Testis (tissue), 3 donors: ENCODE results near the gene CIB1. TPM values are rescaled to one million over a fixed set of nuclear protein-coding genes. Genes with fewer than 3 reads are reported as not detected.
"Not testable (repeated sequence)": the region's sequence is repeated elsewhere in the genome, so short reads cannot be mapped to it uniquely, and the experiment has no call there.

ENCODE experiments used
- DNase-seq: peaks from one replicate; pipeline ENCODE4 v3.0.0-alpha.2; 2019
- H3K27ac ChIP-seq, 2 donors: fragments of 200-600 bp; sonication (generic); one replicate each; pipeline ENCODE4 v1.5.1; 2019
- H3K27me3 ChIP-seq: fragments of 200-600 bp; sonication (generic); one replicate; pipeline ENCODE4 v1.5.1; 2019
- H3K36me3 ChIP-seq: fragments of 200-600 bp; sonication (generic); one replicate; pipeline ENCODE4 v1.5.1; 2017; ENCODE audit warnings: low read depth; ENCODE audit errors: missing control alignments
- H3K4me1 ChIP-seq: fragments of 200-600 bp; sonication (generic); one replicate; pipeline ENCODE4 v1.5.1; 2019
- H3K4me3 ChIP-seq, 2 donors: fragments of 200-600 bp; sonication (generic); one replicate each; pipeline ENCODE4 v1.5.1; 2017 to 2019
- H3K9me3 ChIP-seq: fragments of 200-600 bp; sonication (generic); one replicate; pipeline ENCODE4 v1.5.1; 2017
- CTCF ChIP-seq, 3 experiments: fragments of 450-650 bp in 2 of 3; fragments of 200-600 bp in 1 of 3; sonication (generic) in 1 of 3; IDR thresholded peaks; one replicate each; pipeline ENCODE4 v1.5.1; 2016 to 2019; ENCODE audit warnings: antibody characterized with exemption in 3 of 3, mild to moderate bottlenecking in 2 of 3, moderate library complexity in 1 of 3
- POLR2A ChIP-seq: fragments of 450-650 bp; IDR thresholded peaks from one replicate; pipeline ENCODE4 v1.6.1; 2017; ENCODE audit warnings: antibody characterized with exemption, mild to moderate bottlenecking, moderate library complexity
- WGBS, 2 donors: methylation state at CpG; one replicate each; pipeline ENCODE4 v1.1.5; 2018; 5-methylcytosine and 5-hydroxymethylcytosine counted together
- intact Hi-C: fragments of 100-400 bp; cut with DNase I; formaldehyde crosslinking; loops from one replicate; pipeline ENCODE4 v1.15.1; 2023; ENCODE audit warnings: low total_unique reads
- polyA plus RNA-seq: library from polyadenylated mRNA; stranded (reverse); fragments of 350-450 nt; fragmentation: Illumina TruSeq; extraction: RNeasy Lipid Tissue Mini Kit (QIAGEN cat#74804); gene quantifications from one replicate; pipeline ENCODE4 v1.2.3, GENCODE V29; 2014; ENCODE audit warnings: low read depth, low replicate concordance; ENCODE audit not compliant: insufficient read depth
- total RNA-seq, 2 donors: library from RNA; depleted of rRNA; stranded (reverse); fragments of >200 nt; gene quantifications; one replicate each; pipeline ENCODE4 v1.2.3, GENCODE V29; 2016

Gene CIB1
- total and polyA plus RNA-seq, 3 donors from 2014 or later = 50.8 to 138 (median 78.0) TPM

GRCh38 chr15:90189781-90190467 is 43.8 kb downstream of the CIB1 start:
- no peaks in the 10 kb centered on the region for H3K36me3 ChIP-seq
- TF ChIP-seq POLR2A = no peak
- TF ChIP-seq CTCF (IDR thresholded peaks at IDR 0.05) = no peak

DNA sequence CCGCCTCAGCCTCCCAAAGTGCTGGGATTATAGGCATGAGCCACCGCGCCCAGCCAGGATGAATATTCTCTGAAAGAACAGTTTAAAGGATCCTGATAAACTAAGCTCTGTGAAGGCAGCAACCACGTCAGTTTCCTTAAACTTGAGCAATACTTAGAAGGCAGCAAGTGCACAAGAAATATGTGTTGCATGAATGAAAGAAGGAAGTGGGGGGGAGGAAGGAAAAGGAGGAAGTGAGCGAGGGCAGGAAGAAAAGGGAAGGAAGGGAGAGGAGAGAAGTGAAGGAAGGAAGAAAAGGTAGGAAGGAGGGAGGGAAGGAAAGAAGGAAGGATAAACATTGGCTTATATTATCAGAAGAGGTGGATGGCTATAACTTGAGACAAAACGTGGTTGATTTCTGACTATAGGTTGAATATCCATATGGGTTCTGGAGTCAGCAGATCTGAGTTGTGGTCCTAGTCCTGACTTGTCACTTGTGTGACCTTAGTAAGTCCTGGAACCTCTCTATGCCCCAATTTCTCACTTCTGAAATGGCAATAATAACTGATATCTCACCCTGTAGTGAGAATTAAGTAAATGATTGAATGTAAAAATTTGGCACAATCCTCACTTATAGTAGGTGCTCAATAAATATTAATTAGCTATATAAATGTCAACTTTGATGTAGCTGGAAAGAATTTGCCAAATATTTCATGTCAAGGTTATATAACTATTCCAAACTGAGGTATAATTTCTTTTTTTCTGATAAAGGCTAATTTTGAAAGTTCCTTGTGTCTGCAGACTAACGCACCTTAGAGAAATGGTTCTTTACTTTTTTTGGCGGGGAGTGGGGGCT is 44.6 kb downstream of the CIB1 start:
- no peaks in the 10 kb centered on the region for H3K9me3 ChIP-seq
- no peak overlapping the region for H3K27ac ChIP-seq
- intact Hi-C loops = no loop called here
- WGBS, 2 donors = 84 to 85% methylated on average over 8 of the region's 8 CpGs
- DNase-seq = no peak
- TF ChIP-seq CTCF (IDR thresholded peaks at IDR 0.05) (no peak), POLR2A (no peak)
- no peaks in the 10 kb centered on the region for H3K27me3 ChIP-seq
- H3K4me3 ChIP-seq = no peak overlapping the region
- H3K4me1 ChIP-seq = peaks cover 30% of the 10 kb centered on the region
- H3K36me3 ChIP-seq = no peaks in the 10 kb centered on the region

More at GRCh38 chr15:90189781-90190467, 43.8 kb downstream of the CIB1 start:
- peaks cover 30% of the 10 kb centered on the region for H3K4me1 ChIP-seq
- H3K27me3 ChIP-seq = no peaks in the 10 kb centered on the region
- H3K4me3 ChIP-seq = no peak overlapping the region
- DNase-seq = no peak
- no peaks in the 10 kb centered on the region for H3K9me3 ChIP-seq
- H3K27ac ChIP-seq = no peak overlapping the region
- intact Hi-C loops = no loop called here
- WGBS, 2 donors = 81 to 91% methylated on average over 10 of the region's 10 CpGs

GRCh38 chr15:90188065-90188464 is 45.7 kb downstream of the CIB1 start:
- H3K4me3 ChIP-seq, H3K36me3 ChIP-seq, intact Hi-C loops, H3K9me3 ChIP-seq, DNase-seq, H3K27me3 ChIP-seq: not testable (repeated sequence)
- Histone ChIP-seq H3K4me1 (peaks cover 29% of the 10 kb centered on the region), H3K27ac (peak overlapping the region in 1 of 2 donors; percentile 72)
- WGBS, 2 donors = 80 to 96% methylated on average over 7 of the region's 7 CpGs

DNA sequence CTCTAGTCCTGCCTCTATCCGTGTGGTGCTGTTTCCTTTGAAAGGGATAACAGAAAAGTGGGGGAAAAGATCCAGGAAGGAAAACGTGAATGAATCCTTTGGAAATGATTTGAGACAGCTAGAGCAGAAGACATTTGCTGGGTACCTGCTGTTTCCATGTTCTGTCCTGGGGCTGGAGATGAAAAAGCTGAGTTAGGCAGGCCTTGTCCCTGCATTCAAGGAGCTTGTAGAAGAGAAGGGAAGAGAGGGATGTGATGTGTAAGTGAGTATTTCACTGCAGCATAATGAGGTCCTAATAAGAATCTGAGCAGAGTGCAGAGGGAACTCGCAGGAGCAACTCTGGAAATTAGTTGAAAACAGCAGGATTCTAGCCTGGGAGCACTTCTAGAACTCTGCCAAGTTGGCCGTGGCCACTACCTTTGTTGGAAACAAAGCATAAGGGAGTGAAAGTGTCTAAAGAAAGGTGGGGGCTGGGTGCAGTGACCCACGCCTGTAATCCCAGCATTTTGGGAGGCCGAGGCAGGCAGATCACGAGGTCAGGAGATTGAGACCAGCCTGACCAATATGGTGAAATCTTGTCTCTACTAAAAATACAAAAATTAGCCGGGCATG is 46.4 kb downstream of the CIB1 start:
- H3K4me1 ChIP-seq = peaks cover 22% of the 10 kb centered on the region
- H3K4me3 ChIP-seq = no peak overlapping the region
- peak overlapping the region; percentile 18 to 72 for H3K27ac ChIP-seq
- no peaks in the 10 kb centered on the region for H3K36me3 ChIP-seq
- 31 to 45% methylated on average over 8 of the region's 8 CpGs for WGBS, 2 donors
- intact Hi-C loops = no loop called here
- TF ChIP-seq POLR2A = no peak
- TF ChIP-seq CTCF (IDR thresholded peaks at IDR 0.05) = no peak
- H3K9me3 ChIP-seq = no peaks in the 10 kb centered on the region
- DNase-seq = peak; percentile 53
- no peaks in the 10 kb centered on the region for H3K27me3 ChIP-seq
